Natural killer cell (primary cell): Measurements from ENCODE around the gene TCF7L1. TPM values are rescaled to one million over a fixed set of nuclear protein-coding genes. Genes with fewer than 3 reads are reported as not detected.

Experiments used
- ATAC-seq, 3 donors: fragments of 150-1000 bp in 2 of 3; fragments of 200-7000 bp in 1 of 3; cut with Tn5 transposase; 1 replicate in 1 of 3; 2 replicates in 2 of 3; pipeline ENCODE4 v1.10.0; 2021; ENCODE audit warnings: mild to moderate bottlenecking in 2 of 3, moderate library complexity in 2 of 3
- DNase-seq, 2 donors: peaks; one replicate each; pipeline versions ENCODE4 v3.0.0 to v3.0.0-alpha.2; 2013 to 2021; ENCODE audit warnings: mixed read lengths in 1 of 2
- H3K27ac ChIP-seq: one replicate; pipeline ENCODE4 v1.5.1; 2013; ENCODE audit warnings: mild to moderate bottlenecking, low read length
- H3K27me3 ChIP-seq: one replicate; pipeline ENCODE4 v1.6.1; 2013; ENCODE audit warnings: low read length; ENCODE audit not compliant: control insufficient read depth, insufficient read depth
- H3K36me3 ChIP-seq: one replicate; pipeline ENCODE4 v1.6.1; 2013; ENCODE audit warnings: low read length; ENCODE audit not compliant: control insufficient read depth, insufficient read depth
- H3K4me1 ChIP-seq: one replicate; pipeline ENCODE4 v1.6.1; 2013; ENCODE audit warnings: low read length; ENCODE audit not compliant: control insufficient read depth, insufficient read depth
- H3K4me3 ChIP-seq: one replicate; pipeline ENCODE4 v1.5.1; 2013; ENCODE audit warnings: low read length
- H3K9me3 ChIP-seq: one replicate; pipeline ENCODE4 v1.6.1; 2013; ENCODE audit warnings: low read length; ENCODE audit not compliant: control insufficient read depth, insufficient read depth
- H3K27ac Mint-ChIP-seq, 2 donors: one replicate each; pipeline ENCODE4 v1.8.0; 2022; ENCODE audit warnings: mild to moderate bottlenecking in 2 of 2, mixed read lengths in 2 of 2, moderate library complexity in 1 of 2
- H3K27me3 Mint-ChIP-seq, 2 donors: one replicate each; pipeline ENCODE4 v1.8.0; 2022; ENCODE audit warnings: low read depth in 2 of 2, mixed read lengths in 2 of 2
- H3K36me3 Mint-ChIP-seq: one replicate; pipeline ENCODE4 v1.8.0; 2022; ENCODE audit warnings: mixed read lengths
- H3K4me1 Mint-ChIP-seq, 2 donors: one replicate each; pipeline ENCODE4 v1.8.0; 2022; ENCODE audit warnings: mixed read lengths in 2 of 2
- H3K4me3 Mint-ChIP-seq: one replicate; pipeline ENCODE4 v1.8.0; 2022; ENCODE audit warnings: mild to moderate bottlenecking, moderate library complexity, mixed read lengths
- H3K9me3 Mint-ChIP-seq, 2 donors: one replicate each; pipeline ENCODE4 v1.8.0; 2022; ENCODE audit warnings: mixed read lengths in 2 of 2
- CTCF ChIP-seq: fragments of 200-600 bp; IDR thresholded peaks from one replicate; pipeline ENCODE4 v1.8.0; 2022; ENCODE audit warnings: antibody characterized with exemption
- WGBS: methylation state at CpG from one replicate; pipeline ENCODE4 v1.1.7; 2013; ENCODE audit warnings: missing lambda C conversion rate; ENCODE audit not compliant: insufficient coverage; 5-methylcytosine and 5-hydroxymethylcytosine counted together
- intact Hi-C: fragments of 100-400 bp; cut with micrococcal nuclease; formaldehyde crosslinking; loops from one replicate; pipeline ENCODE4 v1.14.2; 2022
- total RNA-seq, 4 donors: library from RNA; stranded (reverse); fragments of 120-200 nt in 1 of 4; gene quantifications; one replicate each; pipeline versions ENCODE4 v1.2.3 to v1.2.4, GENCODE V29; 2013 to 2022

TCF7L1 gene
- total RNA-seq, 3 donors from 2014 or later (not counting 1 experiment from before 2014, with no cell fraction given): not detected

- Histone ChIP-seq H3K27me3 (no peaks in the 10 kb centered on the region), H3K27ac (no peak overlapping the region), H3K36me3 (no peaks in the 10 kb centered on the region), H3K4me3 (no peak overlapping the region), H3K9me3 (peaks cover 3% of the 10 kb centered on the region), H3K4me1 (peaks cover 22% of the 10 kb centered on the region)
- intact Hi-C loops: no loop called here
- H3K27me3 Mint-ChIP-seq: peaks cover 0 to 8% of the 10 kb centered on the region in 2 donors
- no peaks in the 10 kb centered on the region for H3K9me3 Mint-ChIP-seq
- no peak overlapping the region for H3K27ac Mint-ChIP-seq
- no peak overlapping the region for H3K4me3 Mint-ChIP-seq
- ATAC-seq (no peak), DNase-seq (no peak)
- H3K36me3 Mint-ChIP-seq: no peaks in the 10 kb centered on the region
- TF ChIP-seq CTCF: no peak
- peaks cover 43 to 46% of the 10 kb centered on the region in 2 donors for H3K4me1 Mint-ChIP-seq
- 90% methylated on average over 11 of the region's 11 CpGs for WGBS
Observed at GRCh38 chr2:85181844-85182456, 48.8 kb downstream of the TCF7L1 start.

DNA sequence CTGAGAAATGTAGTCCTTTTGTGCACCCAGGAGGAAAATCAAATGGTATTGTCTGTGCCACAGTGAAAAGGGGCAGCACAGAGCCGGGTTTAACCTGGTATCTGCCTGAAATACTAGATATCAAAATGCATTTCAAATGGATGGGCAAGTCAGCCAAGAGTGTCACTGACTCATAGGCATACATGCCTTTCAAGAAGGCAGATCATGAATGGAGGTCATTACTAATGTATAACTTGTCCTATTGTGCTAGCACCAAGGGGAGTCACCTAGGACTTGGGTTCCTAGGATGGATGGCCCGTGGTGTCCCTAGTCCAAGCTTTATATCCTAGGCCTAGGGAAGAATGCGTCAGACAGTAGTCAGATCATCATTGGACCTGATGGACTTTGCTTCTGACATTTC lies 49.9 kb downstream of the TCF7L1 start:
- peaks cover 0 to 8% of the 10 kb centered on the region in 2 donors for H3K27me3 Mint-ChIP-seq
- no peak for ATAC-seq
- WGBS: 82% methylated on average over 3 of the region's 3 CpGs

DNA sequence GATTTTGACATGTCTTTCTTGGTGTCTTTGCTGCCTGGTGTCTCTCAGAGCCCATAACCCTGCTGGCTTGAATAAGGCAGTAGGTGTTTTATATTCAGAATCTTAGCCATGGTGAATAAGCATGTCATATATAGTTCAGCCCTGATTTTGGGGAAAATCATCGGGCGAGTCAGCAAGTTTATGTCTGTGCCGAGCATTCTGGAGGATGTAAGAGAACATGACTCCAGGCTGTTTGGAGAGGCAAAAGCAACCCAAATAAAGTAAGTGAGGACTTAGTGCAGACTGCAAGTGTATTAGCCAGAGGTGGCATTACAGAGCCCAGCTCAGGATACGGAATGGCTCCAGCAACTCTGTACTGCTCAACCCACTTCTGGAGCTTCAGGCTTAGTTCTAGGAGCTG lies 50.3 kb downstream of the TCF7L1 start:
- no peak for ATAC-seq
- no peak for DNase-seq
- Mint-ChIP-seq H3K27ac (no peak overlapping the region), H3K27me3 (peaks cover 0 to 8% of the 10 kb centered on the region in 2 donors), H3K9me3 (no peaks in the 10 kb centered on the region), H3K36me3 (no peaks in the 10 kb centered on the region), H3K4me3 (no peak overlapping the region), H3K4me1 (peaks cover 36 to 43% of the 10 kb centered on the region in 2 donors)
- H3K9me3 ChIP-seq: no peaks in the 10 kb centered on the region
- 95% methylated on average over 4 of the region's 4 CpGs for WGBS
- no peak overlapping the region for H3K4me3 ChIP-seq
- H3K27ac ChIP-seq: no peak overlapping the region
- no peaks in the 10 kb centered on the region for H3K36me3 ChIP-seq
- H3K4me1 ChIP-seq: peaks cover 20% of the 10 kb centered on the region
- H3K27me3 ChIP-seq: no peaks in the 10 kb centered on the region
- TF ChIP-seq CTCF: no peak
- intact Hi-C loops: no loop called here

More for the DNA sequence above, 49.9 kb downstream of the TCF7L1 start:
- Mint-ChIP-seq H3K9me3 (no peaks in the 10 kb centered on the region), H3K4me3 (no peak overlapping the region), H3K27ac (no peak overlapping the region), H3K36me3 (no peaks in the 10 kb centered on the region), H3K4me1 (peaks cover 40 to 47% of the 10 kb centered on the region in 2 donors)
- no peak for TF ChIP-seq CTCF
- Histone ChIP-seq H3K27ac (no peak overlapping the region), H3K27me3 (no peaks in the 10 kb centered on the region), H3K9me3 (no peaks in the 10 kb centered on the region), H3K36me3 (no peaks in the 10 kb centered on the region), H3K4me1 (peaks cover 22% of the 10 kb centered on the region), H3K4me3 (no peak overlapping the region)
- no peak for DNase-seq
- intact Hi-C loops: no loop called here

DNA sequence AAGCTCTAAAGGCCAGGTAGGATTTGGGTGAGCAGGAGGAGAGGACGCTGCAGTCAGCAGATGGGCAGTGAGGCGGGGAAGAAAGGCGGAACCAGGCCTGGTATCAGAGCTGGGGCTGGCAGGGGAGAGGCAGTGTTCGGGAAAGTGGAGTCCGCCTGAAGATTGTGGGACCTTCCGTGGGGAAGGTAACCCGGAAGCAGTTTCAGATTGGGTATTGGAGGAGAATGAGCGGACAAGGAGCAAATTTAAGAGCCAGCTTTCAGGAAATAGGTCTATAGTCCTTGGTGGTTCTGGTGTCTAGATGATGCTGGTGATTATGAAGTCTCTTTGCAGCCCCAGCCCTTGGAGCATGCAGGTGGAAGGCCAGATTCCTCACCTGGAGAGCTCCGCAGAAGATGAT lies 51.0 kb downstream of the TCF7L1 start:
- no peak for TF ChIP-seq CTCF
- Mint-ChIP-seq H3K27me3 (peaks cover 0 to 8% of the 10 kb centered on the region in 2 donors), H3K4me1 (peaks cover 32 to 36% of the 10 kb centered on the region in 2 donors), H3K9me3 (no peaks in the 10 kb centered on the region), H3K4me3 (no peak overlapping the region), H3K36me3 (no peaks in the 10 kb centered on the region), H3K27ac (no peak overlapping the region)
- DNase-seq (no peak), ATAC-seq (no peak)
- no peak overlapping the region for H3K27ac ChIP-seq
- H3K9me3 ChIP-seq: no peaks in the 10 kb centered on the region
- intact Hi-C loops: no loop called here
- 96% methylated on average over 9 of the region's 9 CpGs for WGBS
- H3K4me3 ChIP-seq: no peak overlapping the region
- H3K27me3 ChIP-seq: no peaks in the 10 kb centered on the region
- no peaks in the 10 kb centered on the region for H3K36me3 ChIP-seq
- H3K4me1 ChIP-seq: peaks cover 15% of the 10 kb centered on the region
